GM19023 (cell line): ENCODE measurements around the gene DUOX1.
"Not testable (repeated sequence)": the region's sequence is repeated elsewhere in the genome, so short reads cannot be mapped to it uniquely, and the experiment has no call there.

Experiments
- ATAC-seq: cut with Tn5 transposase; IDR thresholded peaks from one replicate; pipeline ENCODE4 v1.9.1; 2021; ENCODE audit warnings: mild to moderate bottlenecking, moderate library complexity; ENCODE audit not compliant: unreplicated experiment

DUOX1 gene

DNA sequence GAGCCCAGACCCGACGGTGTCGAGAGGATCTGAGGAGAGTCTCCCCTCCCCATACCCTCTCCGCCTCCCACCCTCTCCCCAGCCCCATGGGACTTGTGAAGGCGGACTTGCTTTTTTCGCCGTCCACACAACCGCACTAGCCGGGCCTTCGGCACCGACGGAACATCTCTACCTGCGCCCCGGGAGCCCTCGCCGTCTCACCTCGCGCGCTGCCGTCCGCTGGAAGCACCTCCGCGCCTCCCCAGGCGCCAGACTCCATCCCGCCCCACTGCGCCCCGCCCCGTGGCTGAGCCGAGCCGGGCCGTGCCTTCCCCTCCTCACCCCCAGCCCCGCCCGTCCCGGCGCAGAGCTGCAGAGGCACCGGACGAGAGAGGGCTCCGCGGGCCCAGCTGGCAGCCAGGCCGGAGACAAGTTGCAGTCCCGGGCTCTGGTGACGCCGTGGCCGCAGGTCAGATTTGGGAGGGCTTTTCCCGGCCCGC is at the start of gene DUOX1, which contains the start of gene DUOXA1:
Gene DUOX1, plus strand, starts transcription at position 344 of the 479 bp plus-strand sequence. CDS start 1,973 bp downstream, outside the sequence.
Gene DUOXA1, minus strand, starts transcription at position 229 of the 479 bp plus-strand sequence. CDS start 6,865 bp downstream, outside the sequence.
- ATAC-seq = no peak

DNA sequence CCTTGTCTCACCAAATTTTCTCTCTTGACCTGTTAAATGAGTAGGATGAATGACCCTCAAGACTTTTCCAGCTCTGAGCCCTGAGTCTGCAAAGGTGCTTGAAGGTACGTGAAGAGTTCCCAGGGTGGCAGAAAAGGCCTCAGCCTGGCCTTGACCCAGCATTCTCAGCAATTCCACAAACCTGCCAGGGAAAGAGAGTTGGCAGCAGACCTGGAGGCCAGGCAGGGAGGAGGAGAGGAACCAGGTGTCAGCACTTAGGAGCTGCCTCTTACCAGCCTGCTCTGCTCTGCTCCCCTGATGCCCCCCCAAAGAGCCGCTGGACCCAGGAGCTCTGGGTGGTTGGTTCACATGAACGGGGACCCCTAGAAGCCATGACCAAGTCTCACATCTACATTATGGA is 49.2 kb upstream of the DUOX1 start:
- not testable (repeated sequence) for ATAC-seq

DNA sequence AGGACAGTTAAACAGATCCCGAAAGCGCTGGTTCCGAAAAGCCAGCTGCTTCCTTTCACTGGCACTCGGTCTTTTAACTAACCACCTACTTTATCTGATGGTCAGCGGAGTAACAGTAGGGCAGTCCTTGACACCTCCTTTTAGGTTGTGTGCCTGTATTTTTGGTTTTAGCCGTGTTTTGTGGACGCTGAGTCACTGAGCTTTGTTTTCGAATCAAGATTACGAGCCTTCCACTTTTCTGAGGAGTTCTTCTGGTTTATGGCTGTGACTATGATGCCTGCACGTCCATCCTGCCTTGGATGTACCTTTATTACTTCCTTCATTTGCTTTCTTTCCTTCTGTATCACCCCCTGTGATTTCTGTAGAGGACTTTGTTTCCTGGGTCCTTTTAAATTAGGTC is 47.4 kb upstream of the DUOX1 start:
- not testable (repeated sequence) for ATAC-seq

DNA sequence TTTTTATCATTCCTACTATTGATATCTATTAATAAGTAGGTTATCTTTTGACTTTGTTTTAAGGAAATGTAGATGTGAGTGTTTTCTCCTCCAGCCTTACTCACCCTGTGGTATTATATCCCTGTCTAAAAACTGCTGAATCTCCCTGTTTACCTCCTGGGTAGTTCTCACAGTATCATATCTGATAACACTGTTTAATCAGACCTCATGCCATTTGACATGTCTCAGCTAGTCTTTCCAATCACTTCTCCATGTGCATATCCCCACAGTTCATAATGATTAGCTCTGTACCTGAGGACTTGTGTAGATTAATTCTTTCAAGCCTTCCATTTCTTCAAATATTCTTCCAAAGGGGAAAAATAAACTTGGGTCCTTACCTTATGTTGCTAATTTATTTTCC is 46.6 kb upstream of the DUOX1 start:
- ATAC-seq = no peak

DNA sequence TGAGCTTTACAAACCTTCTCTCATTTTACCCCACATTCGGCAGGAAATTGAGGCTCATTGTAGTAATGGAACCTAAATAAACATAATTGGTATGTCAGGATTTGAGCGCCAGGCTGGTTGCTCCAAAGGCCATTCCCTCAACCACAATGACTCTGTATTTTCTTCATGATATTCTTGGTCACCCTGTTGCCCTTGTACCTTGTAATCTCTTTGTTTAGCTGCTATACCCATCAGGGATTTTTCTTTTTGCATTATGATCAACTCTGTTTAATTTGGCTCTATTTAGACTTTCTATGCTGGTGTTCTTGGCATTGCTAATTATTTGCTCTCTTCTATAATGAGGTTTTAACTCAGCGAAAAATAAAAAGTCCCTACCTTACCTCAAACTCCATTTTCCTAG is 45.6 kb upstream of the DUOX1 start:
- no peak for ATAC-seq

DNA sequence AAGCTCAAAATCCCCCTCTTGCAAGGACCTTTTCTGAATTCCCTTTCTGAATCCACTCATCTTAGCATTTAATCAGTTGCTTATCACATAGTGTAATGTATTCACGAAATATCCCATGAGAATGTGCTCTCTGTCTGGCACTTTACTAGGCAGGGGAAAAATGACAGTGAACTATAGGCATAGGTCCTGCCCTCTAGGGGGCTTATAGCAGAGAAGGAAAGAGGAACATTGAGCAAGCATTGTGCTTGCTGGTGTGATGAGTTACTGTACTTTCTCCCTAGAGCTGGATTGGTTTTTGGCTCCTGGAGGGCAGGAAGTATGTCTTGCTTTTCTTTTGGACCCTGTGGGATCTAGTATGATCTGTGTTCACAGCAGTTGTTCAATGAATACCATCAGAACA is 42.3 kb upstream of the DUOX1 start:
- ATAC-seq = no peak

DNA sequence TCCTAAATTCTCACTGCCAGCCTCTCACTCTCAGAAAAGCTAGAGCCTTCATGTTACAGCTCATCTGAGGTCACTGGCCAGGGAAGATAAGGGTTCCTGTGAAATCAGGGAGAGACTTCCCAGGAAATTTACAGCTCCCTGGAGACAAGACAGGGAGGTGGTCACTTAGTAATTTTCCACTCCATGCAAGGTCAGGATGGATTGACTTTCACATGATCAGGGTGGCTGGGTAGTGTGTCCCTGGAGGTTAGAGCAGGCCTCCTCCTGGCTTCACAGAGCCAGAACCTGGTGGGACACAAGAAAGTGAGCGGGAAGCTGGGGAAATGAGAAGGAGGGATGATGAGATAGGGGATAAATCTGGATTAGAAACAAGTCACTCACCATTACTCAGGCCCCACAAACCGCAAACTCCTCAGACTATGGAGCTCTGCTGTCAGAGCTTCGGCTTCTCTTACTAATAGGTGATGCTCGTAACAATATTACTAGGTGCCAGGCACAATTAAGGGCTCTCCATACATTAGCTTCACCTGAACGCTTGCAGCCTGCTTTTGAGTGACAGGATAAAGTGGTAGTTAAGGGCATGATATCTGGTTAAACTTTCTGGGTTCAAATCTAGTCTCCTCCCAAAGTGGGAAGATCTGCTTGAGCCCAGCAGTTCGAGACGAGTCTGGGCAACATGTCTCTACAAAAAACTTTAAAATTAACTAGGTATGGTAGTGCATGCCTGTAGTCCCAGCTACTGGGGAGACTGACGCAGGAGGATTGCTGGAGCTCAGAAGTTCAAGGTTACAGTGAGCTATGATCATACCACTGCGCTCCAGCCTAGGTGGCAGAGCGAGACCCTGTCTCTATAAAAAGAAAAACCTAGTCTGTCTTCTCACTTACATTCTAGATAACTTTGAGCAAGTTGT is 40.7 kb upstream of the DUOX1 start:
- ATAC-seq = no peak

DNA sequence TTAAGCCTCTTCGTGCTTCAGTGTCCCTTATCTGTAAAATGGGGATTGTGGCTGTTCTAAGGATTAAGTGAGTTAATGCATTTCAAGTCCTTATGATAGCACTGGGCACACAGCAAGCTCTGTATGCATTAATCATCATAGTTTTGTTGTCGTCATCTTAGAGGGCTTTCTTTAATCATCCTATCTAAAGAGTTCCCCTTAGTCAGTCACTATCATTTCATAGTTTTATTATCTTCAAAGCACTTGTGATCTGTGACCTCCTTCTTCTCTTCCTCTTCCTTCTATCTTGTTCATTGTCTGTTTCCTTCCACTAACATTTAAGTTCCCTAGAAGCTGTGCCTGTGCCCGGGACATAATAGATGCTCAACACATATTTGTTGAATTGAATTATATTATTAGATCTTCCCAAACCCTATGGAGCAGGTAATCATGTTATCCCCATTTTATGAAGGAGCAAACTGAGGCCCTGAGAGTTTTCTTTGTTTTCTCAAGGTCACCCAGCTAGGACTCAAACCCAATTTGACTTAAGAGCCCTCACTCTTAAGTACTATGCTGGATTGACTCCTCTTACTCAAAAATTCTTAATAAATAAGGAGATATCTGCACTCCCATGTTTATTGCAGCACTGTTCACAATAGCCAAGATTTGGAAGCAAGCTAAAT is 40.0 kb upstream of the DUOX1 start:
- ATAC-seq = no peak

DNA sequence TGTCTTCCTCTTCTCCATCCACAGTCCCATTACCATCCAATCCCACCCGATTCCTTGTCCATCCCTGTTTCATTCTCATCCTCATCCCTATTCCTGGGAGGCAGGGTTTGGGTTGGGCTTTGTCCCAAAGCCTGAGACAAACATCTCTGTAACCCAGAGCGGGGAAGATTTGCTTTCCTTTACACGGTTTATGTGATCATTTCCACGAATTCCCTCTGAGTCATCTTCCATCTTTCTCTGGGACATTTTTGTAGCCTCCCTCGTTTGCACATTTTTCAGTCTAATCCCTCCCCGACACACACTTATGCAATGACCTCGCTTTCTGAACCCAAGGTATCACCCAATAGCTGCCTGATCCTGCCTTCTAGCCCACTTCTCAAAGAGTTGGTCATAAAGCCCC is 38.6 kb upstream of the DUOX1 start:
- ATAC-seq = no peak

DNA sequence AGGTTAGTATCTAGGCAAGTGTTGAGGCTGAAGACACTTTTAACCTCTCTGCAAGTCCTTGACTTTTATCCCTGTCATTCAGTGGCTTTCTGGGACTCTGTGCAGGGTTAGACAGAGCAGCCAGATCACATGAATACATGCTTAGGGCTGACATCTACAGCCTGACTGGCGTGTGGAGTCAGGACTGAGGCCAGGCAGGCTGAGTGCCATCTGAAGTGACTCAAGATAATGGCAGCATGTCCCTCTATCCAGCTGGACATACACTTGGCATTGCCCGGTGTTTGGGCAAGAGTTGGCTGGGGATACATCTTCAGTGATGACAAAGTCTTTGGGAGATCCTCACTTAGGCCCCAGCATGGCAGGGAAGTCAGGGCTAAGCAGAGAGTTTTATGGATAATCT is 38.2 kb upstream of the DUOX1 start:
- ATAC-seq = no peak

DNA sequence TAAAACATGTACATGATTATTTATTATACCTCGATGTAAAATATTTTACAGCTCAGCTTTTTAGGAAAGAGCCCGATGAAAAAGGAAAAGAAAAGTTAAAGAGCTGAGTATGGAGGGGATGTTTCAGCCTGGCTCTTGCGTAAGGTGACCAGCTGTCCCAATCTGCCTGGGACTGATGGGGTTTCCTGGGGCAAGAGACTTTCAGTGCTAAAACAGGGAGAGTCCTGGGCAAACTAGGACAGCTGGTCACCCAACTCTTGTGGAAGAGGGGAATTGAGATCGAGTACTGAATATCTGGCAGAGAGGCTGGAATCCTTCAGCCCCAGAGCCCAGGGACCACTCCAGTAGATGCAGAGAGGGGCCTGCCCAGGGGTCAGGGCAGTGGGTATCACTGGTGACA is 36.8 kb upstream of the DUOX1 start:
- ATAC-seq = no peak

DNA sequence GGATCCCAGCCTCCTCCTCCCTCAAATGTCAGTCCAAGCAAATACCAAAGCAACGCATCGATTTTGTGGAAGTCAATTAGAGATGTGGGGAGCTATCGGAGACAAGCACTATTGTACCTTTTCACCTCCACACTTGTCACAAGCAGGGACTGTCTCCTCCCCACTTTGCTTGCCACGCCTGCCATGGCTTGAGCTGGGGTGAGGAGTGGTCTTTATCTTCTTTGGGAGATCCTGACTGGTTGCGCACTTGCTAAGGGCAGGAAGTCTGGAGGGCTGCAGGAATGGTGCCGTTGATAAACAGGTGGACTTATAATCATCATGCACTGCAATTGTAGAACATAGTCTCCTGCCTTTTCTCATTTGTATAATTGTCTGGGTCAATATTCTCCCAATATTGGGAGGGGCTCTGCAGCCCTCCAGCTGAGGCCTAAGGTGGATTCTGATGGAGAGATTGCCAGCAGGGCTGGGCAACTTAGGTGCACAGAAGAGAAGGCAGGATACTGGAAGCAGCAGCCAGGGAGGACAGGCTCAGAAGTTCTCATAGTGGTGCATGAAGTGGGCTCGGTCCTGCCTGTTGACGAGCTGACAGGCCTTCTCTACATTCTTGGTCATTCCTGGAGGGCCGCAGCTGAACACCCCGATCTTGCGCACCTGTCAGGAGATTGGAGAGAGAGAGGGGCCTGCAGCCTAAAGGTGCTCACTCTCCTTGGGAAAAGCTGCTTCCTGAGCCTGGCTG is 36.0 kb upstream of the DUOX1 start:
- ATAC-seq = no peak

DNA sequence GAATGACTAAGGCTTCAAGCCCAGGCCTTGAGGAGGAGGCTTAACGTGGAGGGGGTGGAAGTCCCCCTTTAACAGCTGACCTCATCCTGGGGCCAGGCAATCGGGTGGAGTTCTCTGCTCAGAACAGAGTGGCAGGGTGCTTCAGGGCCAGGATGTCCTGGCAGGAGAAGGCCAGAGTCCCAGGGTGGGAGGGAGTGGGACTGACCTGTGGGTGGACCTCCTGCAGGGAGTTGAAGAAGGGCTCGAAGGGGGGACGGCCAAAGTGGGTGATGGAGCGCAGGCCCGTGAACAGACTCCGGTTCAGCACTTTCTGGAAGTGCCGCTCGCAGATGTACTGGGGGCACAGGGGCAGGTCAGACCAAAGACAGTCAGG is 35.5 kb upstream of the DUOX1 start:
- ATAC-seq = no peak

DNA sequence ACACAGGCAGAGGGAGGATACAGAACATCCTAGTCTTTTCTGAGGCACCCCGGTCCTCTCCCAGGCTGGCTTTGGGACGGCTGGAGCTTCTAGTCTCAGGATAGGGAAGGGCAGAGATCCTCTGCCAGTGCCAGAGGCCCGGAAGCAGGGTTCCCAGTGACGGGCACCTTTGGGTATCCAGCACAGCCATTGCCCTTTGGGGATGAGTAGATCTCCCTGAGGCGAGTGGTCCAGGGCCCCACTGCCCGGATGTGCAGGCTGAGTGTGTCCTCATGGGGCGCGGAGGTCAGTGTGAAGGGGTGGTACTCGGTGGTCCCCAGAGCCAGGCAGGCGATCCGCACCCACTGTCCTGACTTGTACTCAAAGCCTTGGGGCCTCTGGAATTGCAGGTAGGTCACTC is 34.1 kb upstream of the DUOX1 start:
- ATAC-seq = no peak

DNA sequence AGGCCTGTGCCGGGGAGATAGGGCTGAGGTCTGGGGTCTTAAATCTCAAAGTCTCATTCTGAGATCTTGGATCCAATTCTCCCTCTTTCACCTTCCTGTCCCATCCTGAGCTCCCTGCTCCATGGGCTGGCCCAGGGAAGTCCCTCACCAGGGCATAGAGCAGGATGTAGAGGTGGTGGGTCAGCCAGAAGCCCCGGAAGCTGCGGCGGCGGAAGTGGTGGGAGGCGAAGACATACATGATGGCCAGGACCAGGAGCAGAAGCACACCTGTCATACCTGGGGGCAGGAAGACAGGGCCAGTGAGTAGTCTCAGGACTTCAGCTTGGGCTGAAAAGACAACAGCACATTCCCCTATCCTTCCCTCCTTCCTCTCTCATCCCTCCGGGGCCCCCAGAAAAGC is 32.3 kb upstream of the DUOX1 start:
- ATAC-seq = no peak

DNA sequence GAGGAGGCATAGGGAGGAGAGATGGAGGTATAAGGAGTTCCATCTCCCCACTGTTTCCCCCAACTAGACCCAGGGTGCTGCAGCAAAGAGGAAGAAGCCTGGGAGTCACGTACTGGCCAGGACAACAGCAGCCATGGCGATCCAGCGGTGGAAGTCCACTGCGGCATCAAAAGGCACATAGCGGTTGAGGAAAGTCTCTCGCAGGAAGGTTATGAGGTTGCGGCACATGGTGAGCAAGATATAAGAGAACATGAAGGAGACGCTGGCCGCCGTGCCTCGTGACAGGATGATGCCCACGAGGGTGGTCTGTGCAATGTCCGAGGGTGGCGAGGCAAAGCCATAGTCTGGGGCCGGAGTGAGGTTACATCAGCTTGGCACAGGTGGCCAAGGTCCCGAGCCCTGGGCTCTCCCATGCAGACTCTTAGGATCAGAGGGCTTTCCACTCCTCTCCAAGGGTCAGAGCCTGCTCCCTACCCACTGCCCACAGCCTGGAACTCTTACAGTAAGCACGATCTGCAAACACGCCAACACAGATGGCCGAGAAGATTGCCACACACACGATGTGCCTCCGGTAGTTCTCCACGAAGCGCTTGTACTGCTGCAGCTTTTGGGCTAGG is 30.1 kb upstream of the DUOX1 start:
- ATAC-seq = no peak

DNA sequence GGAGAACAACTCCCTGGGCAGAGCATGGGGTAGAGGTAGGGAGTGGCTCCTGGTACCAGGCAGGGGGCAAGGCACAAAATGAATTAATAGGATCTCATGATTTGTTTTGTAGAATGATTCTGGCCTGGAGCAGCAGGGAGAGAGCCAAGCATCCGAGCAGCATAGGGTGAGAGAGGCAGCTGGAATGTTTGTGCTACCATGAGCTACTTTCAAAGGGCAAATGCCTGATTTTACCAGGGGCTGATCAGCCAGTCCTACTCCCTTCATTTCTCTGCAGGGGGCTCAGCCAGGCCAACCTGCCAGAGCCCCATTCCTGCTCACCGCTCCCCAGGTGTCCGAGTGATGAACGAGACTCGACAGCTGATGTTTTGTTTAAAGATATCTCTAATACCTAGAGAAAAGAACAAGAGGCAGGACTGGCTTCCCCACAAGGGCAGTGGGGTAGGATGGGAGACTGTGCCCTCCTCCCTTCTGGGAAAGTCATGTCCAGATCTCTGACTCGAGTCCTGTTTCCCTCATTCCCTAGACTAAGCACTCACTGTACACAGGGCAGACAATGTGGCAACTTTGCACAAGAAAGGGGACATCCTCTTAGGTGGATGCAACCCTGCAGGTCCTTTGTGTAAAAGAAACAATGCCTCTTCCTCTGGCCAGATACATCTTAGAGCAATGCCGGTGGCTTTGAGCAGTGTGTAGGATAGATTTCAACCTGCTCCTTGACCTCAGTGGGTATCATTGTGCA is 28.7 kb upstream of the DUOX1 start:
- ATAC-seq = no peak

DNA sequence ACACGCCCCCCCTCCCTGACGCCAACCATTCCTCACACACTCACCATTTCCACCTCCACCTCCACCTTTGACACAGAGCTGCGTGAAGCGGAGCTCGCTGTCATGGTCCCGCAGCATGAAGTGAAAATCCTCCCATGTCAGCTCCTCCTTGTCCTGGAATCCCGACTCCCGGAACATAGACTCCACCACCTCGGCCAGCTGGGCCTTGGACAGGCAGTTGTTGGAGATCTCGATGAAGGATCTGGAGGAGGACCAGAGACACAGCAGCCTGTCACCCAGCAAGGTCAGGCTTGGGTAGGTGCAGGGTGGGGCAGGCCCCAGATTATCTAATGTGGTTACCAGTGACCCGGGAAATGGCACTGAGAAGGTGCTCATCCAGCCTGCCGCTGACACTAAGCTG is 28.0 kb upstream of the DUOX1 start:
- no peak for ATAC-seq

DNA sequence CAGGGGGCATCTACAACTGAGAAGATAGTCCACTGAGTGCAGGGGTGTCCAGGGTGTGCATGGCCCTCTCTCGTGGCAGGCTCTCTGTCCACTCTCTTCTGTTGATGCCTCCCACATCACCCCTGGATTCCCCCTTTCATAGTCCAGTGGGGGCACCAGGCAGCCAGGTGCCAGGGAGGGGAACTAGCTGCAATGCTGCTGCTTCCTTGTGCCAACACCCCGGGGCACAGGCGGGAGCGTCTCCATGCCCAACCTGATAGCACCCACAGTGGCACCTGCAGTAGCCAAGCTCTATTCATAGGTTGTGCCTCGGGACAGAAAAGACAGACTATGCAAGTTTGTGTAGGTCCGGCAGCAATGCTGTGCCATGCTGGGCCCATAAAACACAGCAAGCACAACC is 27.6 kb upstream of the DUOX1 start:
- ATAC-seq = no peak

DNA sequence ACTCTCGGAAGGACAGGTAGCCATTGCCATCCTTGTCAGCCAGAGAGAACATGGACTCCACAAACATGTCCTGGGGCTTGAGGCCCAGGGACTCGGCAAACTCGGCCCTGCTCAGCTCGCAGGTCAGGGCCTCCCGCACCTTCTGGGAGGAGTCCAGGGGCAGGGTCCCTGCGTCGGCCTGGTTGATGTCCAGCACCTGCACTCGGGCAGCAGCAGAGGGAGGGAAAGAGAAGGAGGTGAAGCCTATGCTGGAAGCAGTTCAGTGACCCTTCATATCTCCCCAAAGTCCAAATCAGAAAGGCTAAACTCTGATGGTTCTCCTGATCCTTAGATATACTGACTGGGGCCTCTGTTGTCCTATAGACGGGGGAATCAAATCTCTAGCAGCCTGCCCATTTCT is 25.6 kb upstream of the DUOX1 start:
- ATAC-seq = not testable (repeated sequence)
